Activated CD8-positive, alpha-beta memory T cell treated with anti-CD3 and anti-CD28 coated beads for 4 hours (primary cell): ENCODE results near the gene DNAJC4.

Experiments used
- DNase-seq, 2 donors: peaks; one replicate each; pipeline ENCODE4 v3.0.0-alpha.2; 2020; ENCODE audit warnings: low read depth in 2 of 2

The DNAJC4 gene

DNA sequence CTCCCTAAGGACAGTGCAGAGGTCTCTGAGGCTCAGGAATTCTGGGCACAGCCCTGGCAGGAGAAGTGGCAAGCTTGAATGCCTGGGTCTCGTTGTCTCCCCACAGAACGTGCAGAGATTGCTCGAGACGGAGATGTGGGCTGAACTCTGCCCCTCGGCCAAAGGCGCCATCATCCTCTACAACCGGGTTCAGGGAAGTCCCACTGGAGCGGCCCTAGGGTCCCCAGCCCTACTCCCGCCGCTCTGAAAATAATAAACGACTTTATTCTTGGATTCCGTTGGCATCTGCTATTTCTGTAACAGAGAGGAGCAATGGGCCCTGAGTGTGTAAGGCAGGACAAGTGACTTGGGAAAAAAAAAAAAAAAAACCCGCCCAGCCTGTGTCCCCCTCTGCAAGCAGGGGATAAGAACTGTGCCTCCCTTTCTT is 591 bp upstream of the DNAJC4 start:
- no peak for DNase-seq

GRCh38 chr11:64230985-64231365 is 627 bp downstream of the DNAJC4 start:
- no peak for DNase-seq

DNA sequence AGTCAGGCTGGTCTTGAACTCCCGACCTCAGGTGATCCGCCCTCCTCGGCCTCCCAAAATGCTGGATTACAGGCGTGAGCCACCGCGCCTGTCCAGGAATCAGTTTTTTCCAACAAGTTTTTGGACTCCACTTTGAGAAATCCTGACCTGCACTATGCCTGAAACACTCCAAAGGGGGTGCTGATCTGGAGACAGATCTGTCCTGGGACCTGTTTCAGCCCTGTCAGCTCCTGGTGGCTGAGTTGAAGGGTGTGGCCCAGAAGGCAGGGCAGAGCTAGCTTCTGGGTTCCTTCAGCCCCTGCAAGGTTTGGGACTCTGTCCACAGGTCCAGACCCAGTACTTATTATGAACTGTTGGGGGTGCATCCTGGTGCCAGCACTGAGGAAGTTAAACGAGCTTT is 1.2 kb downstream of the DNAJC4 start:
- DNase-seq: no peak

- DNase-seq: no peak
These were observed 2.0 kb downstream of the DNAJC4 start for GRCh38 chr11:64232182-64232966.

DNA sequence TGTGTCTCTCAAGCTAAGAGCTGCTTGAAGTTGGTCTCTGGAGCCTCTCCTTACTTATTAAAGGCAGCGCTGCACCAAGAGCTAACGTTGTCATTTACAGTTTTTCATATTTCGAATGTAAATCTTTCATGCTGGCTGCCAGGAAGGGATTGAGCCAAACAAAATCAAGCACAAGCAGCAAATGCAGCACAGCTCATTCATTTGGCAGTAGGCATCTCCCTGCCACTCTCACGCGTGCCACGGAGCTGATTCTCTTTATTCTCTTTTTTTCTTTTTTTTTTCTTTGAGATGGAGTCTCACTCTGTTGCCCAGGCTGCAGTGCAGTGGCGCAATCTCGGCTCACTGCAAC is 2.6 kb downstream of the DNAJC4 start:
- no peak for DNase-seq

DNA sequence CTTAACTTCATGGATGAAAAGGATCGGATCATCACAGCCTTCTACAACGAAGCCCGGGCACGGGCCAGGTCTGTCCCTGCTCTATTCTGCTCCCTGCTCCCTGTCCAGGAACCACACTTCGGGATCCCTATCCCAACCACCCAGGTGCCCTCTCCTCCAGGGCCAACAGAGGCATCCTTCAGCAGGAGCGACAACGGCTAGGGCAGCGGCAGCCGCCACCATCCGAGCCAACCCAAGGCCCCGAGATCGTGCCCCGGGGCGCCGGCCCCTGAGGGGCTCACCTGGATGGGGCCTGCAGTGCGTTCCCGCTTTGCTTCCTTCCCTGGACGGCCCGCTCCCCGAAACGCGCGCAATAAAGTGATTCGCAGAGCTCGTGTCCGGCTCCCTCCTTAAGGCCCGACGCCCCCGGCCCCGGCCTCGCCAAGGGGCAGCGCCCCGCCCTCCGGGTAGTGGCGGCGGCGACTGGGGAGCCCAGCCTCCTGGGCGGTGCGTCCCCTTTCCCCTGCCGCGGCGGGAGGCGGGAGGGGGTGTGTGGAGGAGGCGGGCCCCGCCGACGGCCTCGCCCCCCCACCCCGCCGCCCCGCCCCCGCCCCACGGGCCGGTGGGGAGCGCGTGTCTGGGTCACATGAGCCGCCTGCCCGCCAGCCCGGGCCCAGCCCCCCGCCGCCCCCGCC is 3.7 kb downstream of the DNAJC4 start, which contains the start of gene VEGFB:
TSS of gene VEGFB (plus strand) at position 672 of the 674 bp plus-strand sequence. CDS start 250 bp downstream, outside the sequence.
- DNase-seq: no peak

DNA sequence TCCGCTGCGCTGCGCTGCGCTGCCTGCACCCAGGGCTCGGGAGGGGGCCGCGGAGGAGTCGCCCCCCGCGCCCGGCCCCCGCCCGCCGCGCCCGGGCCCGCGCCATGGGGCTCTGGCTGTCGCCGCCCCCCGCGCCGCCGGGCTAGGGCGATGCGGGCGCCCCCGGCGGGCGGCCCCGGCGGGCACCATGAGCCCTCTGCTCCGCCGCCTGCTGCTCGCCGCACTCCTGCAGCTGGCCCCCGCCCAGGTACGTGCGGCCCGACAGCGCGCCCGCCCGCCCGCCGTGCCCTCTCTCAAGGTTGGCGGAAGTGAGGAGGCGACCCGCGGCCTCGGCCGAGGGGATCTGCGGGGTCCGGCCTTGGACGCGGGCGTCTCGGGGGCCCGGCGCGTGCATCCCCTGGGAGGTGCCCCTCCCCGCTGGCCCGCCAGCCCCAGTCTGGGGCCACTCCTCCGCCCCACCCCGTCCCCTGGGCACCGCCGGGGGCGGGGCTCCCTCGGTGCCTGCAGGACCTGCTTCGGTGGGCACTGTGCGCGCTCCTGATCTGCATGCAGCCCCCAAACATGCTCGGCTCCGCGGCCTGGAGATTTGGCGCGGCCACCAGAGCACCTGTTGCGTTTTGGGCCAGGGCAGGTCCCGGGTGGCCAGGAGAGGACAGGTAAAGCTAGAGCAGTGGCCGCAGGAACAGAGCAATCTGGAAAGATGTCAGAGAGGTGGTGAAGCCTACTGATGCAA is 4.5 kb downstream of the DNAJC4 start:
- DNase-seq: no peak

DNA sequence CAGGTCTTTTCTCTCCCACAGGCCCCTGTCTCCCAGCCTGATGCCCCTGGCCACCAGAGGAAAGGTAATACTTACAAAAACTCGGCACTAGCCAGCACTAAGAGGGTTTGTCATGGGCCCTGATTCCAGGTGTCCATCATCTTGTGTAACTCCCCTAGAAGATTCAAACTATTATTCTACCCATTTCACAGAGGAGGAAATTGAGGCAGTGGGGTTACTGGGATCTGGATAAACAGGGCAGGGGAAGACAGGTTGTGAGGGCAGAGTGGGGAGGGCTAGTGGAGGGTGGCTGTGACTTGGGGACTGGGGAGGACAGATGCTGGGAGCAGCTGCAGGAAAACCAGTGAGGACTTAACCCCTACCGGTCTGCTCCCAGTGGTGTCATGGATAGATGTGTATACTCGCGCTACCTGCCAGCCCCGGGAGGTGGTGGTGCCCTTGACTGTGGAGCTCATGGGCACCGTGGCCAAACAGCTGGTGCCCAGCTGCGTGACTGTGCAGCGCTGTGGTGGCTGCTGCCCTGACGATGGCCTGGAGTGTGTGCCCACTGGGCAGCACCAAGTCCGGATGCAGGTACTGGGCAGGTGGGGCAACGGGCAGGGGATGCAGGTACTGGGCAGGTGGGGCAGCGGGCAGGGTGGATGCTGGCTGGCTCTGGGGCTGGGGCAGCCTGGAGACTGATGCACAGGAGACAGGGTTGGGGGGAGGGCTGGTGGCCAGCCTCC is 5.3 kb downstream of the DNAJC4 start:
- no peak for DNase-seq

- DNase-seq: no peak
These were observed 7.2 kb downstream of the DNAJC4 start for GRCh38 chr11:64237484-64237951.

- no peak for DNase-seq
These were observed 7.7 kb downstream of the DNAJC4 start for GRCh38 chr11:64238076-64238475.

GRCh38 chr11:64238999-64239398 is 8.7 kb downstream of the DNAJC4 start:
- no peak for DNase-seq

- no peak for DNase-seq
These were observed 9.5 kb downstream of the DNAJC4 start for GRCh38 chr11:64239662-64240434.

DNA sequence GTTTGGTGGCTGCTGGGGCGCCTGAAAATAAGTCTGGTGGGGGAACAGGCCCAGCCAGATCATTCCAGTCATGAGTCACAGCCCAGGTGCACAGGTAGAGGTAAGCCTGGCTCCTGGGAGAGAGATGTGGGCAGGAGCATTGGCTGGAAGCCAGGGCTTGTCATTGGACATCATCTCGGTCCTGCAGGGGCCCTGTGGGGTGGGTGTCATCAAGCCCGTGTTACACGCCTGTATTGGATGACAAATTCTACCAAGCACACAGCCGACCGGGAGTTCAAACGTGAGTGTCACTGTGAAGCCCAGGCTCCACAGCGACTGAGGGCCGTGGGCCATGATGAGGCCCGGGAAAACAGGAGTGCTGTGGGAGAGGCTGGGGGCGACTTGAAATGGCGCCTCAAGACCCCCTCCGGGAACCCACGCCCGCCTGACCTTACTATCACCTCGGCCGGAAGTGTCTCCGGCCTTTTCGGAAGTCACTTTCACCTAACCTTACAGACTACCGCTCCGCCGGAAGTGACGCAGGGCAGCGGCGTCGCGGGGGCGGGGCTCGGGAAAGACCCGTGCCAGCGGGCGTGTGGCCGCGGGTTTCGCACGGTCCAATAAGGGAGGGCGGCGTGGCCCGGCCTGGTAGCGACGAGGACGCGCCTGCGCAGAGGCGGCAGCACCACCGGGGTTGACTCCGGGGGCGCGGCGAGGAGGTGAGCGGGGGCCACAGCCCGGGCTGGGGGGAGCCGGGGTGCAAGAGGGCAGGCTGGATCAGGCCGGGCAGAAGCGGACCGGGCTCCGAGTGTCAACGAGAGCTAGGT is 10.3 kb downstream of the DNAJC4 start, which contains the start of gene FKBP2:
TSS of gene FKBP2 (plus strand) at position 661 of the 806 bp plus-strand sequence. CDS start 1,293 bp downstream, outside the sequence.
- peak; percentile 95 to 96 for DNase-seq

- DNase-seq: peak in 1 of 2 donors; percentile 99
These were observed 10.8 kb downstream of the DNAJC4 start for GRCh38 chr11:64241241-64241490.

- peak in 1 of 2 donors; percentile 100 for DNase-seq
These were observed 11.4 kb downstream of the DNAJC4 start for GRCh38 chr11:64241491-64242374.

- DNase-seq: no peak
These were observed 13.0 kb downstream of the DNAJC4 start for GRCh38 chr11:64243236-64243854.

- DNase-seq: no peak
These were observed 13.8 kb downstream of the DNAJC4 start for GRCh38 chr11:64244107-64244506.

DNA sequence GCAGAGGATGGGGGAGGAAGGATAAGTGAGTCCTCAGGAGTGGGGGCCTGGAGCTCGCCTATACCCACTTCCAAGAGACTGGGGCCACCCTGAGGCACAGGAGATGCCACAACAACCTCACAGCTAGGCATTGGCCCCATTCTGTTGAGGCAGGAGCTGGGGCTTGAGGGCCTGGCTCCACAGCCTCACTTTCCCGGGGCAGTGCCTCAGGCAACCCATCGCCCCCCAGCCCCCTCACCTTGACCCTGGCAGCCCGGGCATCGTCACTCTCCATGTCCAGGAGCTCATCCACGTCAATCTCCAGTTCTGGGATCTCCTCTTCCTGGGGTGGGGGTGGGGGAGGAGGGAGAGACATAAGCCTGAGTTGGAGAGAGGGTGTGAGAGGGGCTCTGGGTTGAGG is 14.6 kb downstream of the DNAJC4 start:
- DNase-seq: no peak

- no peak for DNase-seq
These were observed 15.1 kb downstream of the DNAJC4 start for GRCh38 chr11:64245401-64245796.
